Keratinocyte (primary cell): ENCODE data around the gene MRFAP1. TPM values are rescaled to one million over a fixed set of nuclear protein-coding genes. Genes with fewer than 3 reads are reported as not detected.

ENCODE experiments used
- DNase-seq: peaks from one replicate; pipeline ENCODE4 v3.0.0-alpha.2; 2011; ENCODE audit warnings: low read depth, missing footprints, low spot score
- FAIRE-seq: peaks from 2 replicates; lab custom pipeline; 2011; peaks lifted over from hg19 to GRCh38; lab: Jason Lieb, UNC
- H2AFZ ChIP-seq: 2 replicates; pipeline ENCODE4 v1.6.0; 2012; ENCODE audit warnings: low read length, control low read depth, inconsistent platforms; ENCODE audit not compliant: control insufficient read depth
- H3K27ac ChIP-seq: 2 replicates; pipeline ENCODE4 v1.5.1; 2011; ENCODE audit warnings: low read length; ENCODE audit not compliant: control insufficient read depth, insufficient read depth
- H3K27me3 ChIP-seq: 3 replicates; pipeline ENCODE4 v1.6.0; 2011; ENCODE audit warnings: low read length; ENCODE audit not compliant: control insufficient read depth, insufficient read depth; ENCODE audit errors: extremely low read depth
- H3K36me3 ChIP-seq, 2 experiments: 2 replicates in 1 of 2; 3 replicates in 1 of 2; pipeline ENCODE4 v1.5.1; 2011; ENCODE audit warnings: low read length in 2 of 2, mild to moderate bottlenecking in 1 of 2; ENCODE audit not compliant: control insufficient read depth in 2 of 2, insufficient read depth in 2 of 2; ENCODE audit errors: extremely low read depth in 1 of 2
- H3K4me1 ChIP-seq: 3 replicates; pipeline ENCODE4 v1.5.1; 2011; ENCODE audit warnings: low read length; ENCODE audit not compliant: control insufficient read depth, insufficient read depth; ENCODE audit errors: extremely low read depth
- H3K4me2 ChIP-seq: 3 replicates; pipeline ENCODE4 v1.6.0; 2011; ENCODE audit warnings: low read depth, low read length; ENCODE audit not compliant: control insufficient read depth, insufficient read depth; ENCODE audit errors: extremely low read depth
- H3K4me3 ChIP-seq, 3 experiments: fragments of 200-600 bp in 1 of 3; sonication (generic) in 1 of 3; 2 replicates in 2 of 3; 3 replicates in 1 of 3; pipeline ENCODE4 v1.5.1; 2011 to 2016; ENCODE audit warnings: low read length in 3 of 3, mild to moderate bottlenecking in 3 of 3, control low read depth in 2 of 3, inconsistent platforms in 1 of 3, low read depth in 1 of 3, mixed read lengths in 1 of 3, mixed run types in 1 of 3, moderate library complexity in 1 of 3; ENCODE audit not compliant: control insufficient read depth in 2 of 3, insufficient read depth in 2 of 3; ENCODE audit errors: extremely low read depth in 1 of 3
- H3K79me2 ChIP-seq: 2 replicates; pipeline ENCODE4 v1.6.0; 2012; ENCODE audit warnings: low read length; ENCODE audit not compliant: control insufficient read depth, insufficient read depth
- H3K9ac ChIP-seq: 3 replicates; pipeline ENCODE4 v1.6.0; 2011; ENCODE audit warnings: low read length; ENCODE audit not compliant: control insufficient read depth, insufficient read depth; ENCODE audit errors: extremely low read depth
- H3K9me1 ChIP-seq: 3 replicates; pipeline ENCODE4 v1.6.0; 2011; ENCODE audit warnings: low read length; ENCODE audit not compliant: control insufficient read depth, insufficient read depth; ENCODE audit errors: extremely low read depth
- H3K9me3 ChIP-seq: 2 replicates; pipeline ENCODE4 v1.5.1; 2012; ENCODE audit warnings: low read depth, low read length; ENCODE audit not compliant: control insufficient read depth
- H4K20me1 ChIP-seq: 3 replicates; pipeline ENCODE4 v1.6.0; 2011; ENCODE audit warnings: low read length; ENCODE audit not compliant: control insufficient read depth, insufficient read depth; ENCODE audit errors: extremely low read depth
- CTCF ChIP-seq, 3 experiments: IDR thresholded peaks in 1 of 3; conservative IDR thresholded peaks in 1 of 3; optimal IDR thresholded peaks in 1 of 3; 2 replicates in 2 of 3; 3 replicates in 1 of 3; pipeline versions ENCODE3 to v1.5.1; 2011; ENCODE audit warnings: low read length in 3 of 3, mild to moderate bottlenecking in 3 of 3, moderate library complexity in 2 of 3, control low read depth in 1 of 3, inconsistent platforms in 1 of 3; ENCODE audit not compliant: insufficient read depth in 2 of 3; ENCODE audit errors: extremely low read depth in 1 of 3
- EZH2 ChIP-seq: IDR thresholded peaks from one replicate; pipeline ENCODE4 v1.6.1; 2012; ENCODE audit warnings: inconsistent platforms, mild to moderate bottlenecking, low read length, moderate library complexity
- dilution Hi-C: fragments of 300-500 bp; cut with MboI; formaldehyde crosslinking; loops from one replicate; pipeline ENCODE4 v1.7.0; 2020; ENCODE audit warnings: low sequenced_read_pairs; ENCODE audit not compliant: extremely low pct_ligation_motif_present
- polyA plus RNA-seq, 5 experiments: library from polyadenylated mRNA; depleted of rRNA in 3 of 5; stranded (reverse) in 3 of 5; stranded (forward) in 1 of 5; unstranded in 1 of 5; fragments of >200 nt; gene quantifications; 1 replicate in 1 of 5; 2 replicates in 3 of 5; 3 replicates in 1 of 5; pipeline versions ENCODE4 v1.2.1 to v1.2.3, GENCODE V29; 2011 to 2012; ENCODE audit warnings: missing spikeins in 2 of 5, low read depth in 1 of 5, low replicate concordance in 1 of 5

The MRFAP1 gene
- polyA plus RNA-seq, 1 donor (not counting 4 experiments of a cell fraction or from before 2014, with no cell fraction given), result 275 TPM

DNA sequence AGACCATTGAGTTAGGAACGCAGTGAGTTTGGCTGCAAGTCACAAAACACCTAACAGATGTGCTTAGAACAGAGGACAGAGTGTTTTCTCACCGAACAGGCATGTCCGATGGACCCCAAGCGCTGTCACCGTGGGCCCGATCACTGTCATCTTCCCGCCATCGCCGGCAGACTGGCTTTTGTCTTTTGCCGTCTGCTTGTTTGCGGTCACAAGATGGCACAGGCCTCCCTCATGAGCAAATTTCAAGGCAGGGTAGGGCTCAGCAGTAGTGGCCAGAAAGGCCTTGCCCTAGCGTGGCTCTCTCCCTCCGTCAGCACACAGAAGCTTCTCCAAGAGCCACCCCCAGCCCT, 21.4 kb upstream of the MRFAP1 start:
- TF ChIP-seq EZH2 (no peak), CTCF (optimal IDR thresholded peaks at IDR 0.05 in 1 of 3, IDR thresholded peaks at IDR 0.05 in 1 of 3, conservative IDR thresholded peaks at IDR 0.05 in 1 of 3; ENCODE audit: extremely low read depth in 1 of 3, insufficient read depth in 2 of 3, low read length in 3 of 3) (no peak)
- Histone ChIP-seq H3K9ac (no peak overlapping the region), H3K4me1 (no peaks in the 10 kb centered on the region), H3K4me3 (no peak overlapping the region), H3K27ac (no peak overlapping the region), H3K79me2 (no peaks in the 10 kb centered on the region), H3K9me1 (no peaks in the 10 kb centered on the region), H3K9me3 (no peaks in the 10 kb centered on the region), H2AFZ (no peak overlapping the region), H3K27me3 (no peaks in the 10 kb centered on the region), H3K4me2 (no peak overlapping the region), H4K20me1 (no peaks in the 10 kb centered on the region), H3K36me3 (peaks cover 3 to 15% of the 10 kb centered on the region in 2 experiments)
- dilution Hi-C loops, result no loop called here
- FAIRE-seq, result no peak
- DNase-seq, result no peak

DNA sequence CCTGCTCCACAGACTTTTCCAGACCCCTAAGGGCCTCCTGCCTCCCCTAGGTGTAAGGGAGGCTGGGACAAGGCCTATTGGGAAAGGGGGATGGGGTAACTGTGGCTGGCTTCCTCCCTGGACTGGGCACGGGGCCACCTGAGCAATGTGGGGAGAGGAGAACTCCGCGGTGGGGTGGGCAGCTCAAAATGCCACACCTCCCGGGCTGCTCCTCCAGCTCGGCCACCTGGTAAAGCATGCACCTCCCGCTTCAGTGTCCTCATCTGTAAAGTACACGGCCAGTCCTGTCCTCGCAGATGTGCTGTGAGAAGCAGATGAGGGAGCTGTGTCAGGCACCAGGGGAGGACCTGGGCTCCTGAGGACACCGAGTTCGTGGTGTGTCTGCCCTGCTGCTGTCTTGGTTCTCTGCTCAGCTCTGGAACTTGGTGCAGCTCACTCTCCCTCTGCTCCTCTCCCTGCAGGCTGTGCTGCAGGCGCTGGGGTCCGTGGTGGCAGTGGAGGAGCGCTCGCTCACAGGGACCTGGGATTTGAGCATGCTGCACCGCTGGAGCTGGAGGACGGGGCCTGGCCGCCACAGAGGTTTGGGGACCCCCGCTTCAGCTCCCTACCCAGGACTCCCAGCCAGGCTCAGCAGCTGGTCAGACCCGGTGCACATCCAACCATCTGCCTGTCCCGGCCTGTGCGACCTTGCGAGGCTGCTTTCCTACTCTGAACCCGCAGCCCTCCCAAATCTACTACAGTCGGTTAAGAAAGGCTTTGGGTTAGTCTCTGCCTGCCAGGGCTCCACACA, 20.8 kb upstream of the MRFAP1 start:
- no peak overlapping the region for H3K4me2 ChIP-seq
- no peak overlapping the region for H3K9ac ChIP-seq
- H3K9me1 ChIP-seq, result no peaks in the 10 kb centered on the region
- H3K4me1 ChIP-seq, result no peaks in the 10 kb centered on the region
- FAIRE-seq (no peak), DNase-seq (no peak)
- no peaks in the 10 kb centered on the region for H3K9me3 ChIP-seq
- H3K79me2 ChIP-seq, result no peaks in the 10 kb centered on the region
- TF ChIP-seq EZH2 (no peak), CTCF (optimal IDR thresholded peaks at IDR 0.05 in 1 of 3, IDR thresholded peaks at IDR 0.05 in 1 of 3, conservative IDR thresholded peaks at IDR 0.05 in 1 of 3; ENCODE audit: extremely low read depth in 1 of 3, insufficient read depth in 2 of 3, low read length in 3 of 3) (no peak)
- H3K27me3 ChIP-seq, result no peaks in the 10 kb centered on the region
- H3K36me3 ChIP-seq, result peaks cover 3 to 15% of the 10 kb centered on the region in 2 experiments
- dilution Hi-C loops, result no loop called here
- H3K27ac ChIP-seq, result no peak overlapping the region
- no peak overlapping the region for H3K4me3 ChIP-seq
- no peaks in the 10 kb centered on the region for H4K20me1 ChIP-seq
- no peak overlapping the region for H2AFZ ChIP-seq
